ENCODE results near the gene TSPAN5. TPM values are rescaled to one million over a fixed set of nuclear protein-coding genes. Genes with fewer than 3 reads are reported as not detected.

Gene TSPAN5
- total and polyA plus RNA-seq, 2 of the 4 experiments (the other 2 are of a cell fraction) = 64.8 to 79.6 TPM

DNA sequence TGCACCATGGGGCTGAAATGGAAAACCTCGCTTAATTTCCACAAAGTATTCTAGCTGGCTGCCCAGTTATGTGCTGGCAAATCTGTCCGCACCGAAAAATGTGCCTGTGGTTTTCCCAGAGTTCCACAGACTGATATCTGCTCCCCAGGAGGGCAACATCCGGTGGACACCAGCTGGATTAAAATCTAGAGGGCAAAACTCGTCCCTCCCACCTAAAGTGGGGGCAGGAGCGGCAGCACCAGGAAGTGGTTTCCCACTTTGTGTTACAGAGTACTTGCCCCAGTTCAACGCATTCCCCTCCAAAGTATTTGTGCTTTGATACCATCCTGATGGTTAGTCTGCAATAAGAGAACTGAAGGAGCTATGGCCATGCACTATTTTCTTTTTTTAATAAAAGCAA, 187.6 kb downstream of the TSPAN5 start:
- Histone ChIP-seq H3K27ac (ENCODE audit: insufficient read depth, low read length) (no peak overlapping the region), H3K4me2 (ENCODE audit: low read depth, low read length) (no peak overlapping the region)

More for the DNA sequence above, 187.6 kb downstream of the TSPAN5 start:
- H3K56ac ChIP-seq (ENCODE audit: extremely low read depth, insufficient read depth, low read length) = no peak overlapping the region
- WGBS, 2 experiments (ENCODE audit: extremely low coverage in 2 of 2, insufficient read length in 1 of 2) = 92% methylated on average over 4 of the region's 7 CpGs; no CpG with 5 or more reads in 1 of the 2 experiments
- H3K9me1 ChIP-seq (ENCODE audit: insufficient read depth, low read length) = peaks cover 12% of the 10 kb centered on the region
- no TSS peak for BruUV-seq (replicated peaks)
- H3K9me3 ChIP-seq (ENCODE audit: control insufficient read depth, insufficient read depth, low read length) = no peaks in the 10 kb centered on the region
- no peak overlapping the region for H3K4ac ChIP-seq (ENCODE audit: low read depth, low read length)
- no peak overlapping the region for H4K91ac ChIP-seq (ENCODE audit: insufficient read depth, low read depth, low read length)
- H2BK15ac ChIP-seq (ENCODE audit: low read depth, low read length) = no peak overlapping the region
- CTCF ChIA-PET = interaction anchor here (0.7 kb wide), 1 partner anchor 24 kb away, joined by 3 read pairs; no protein-coding TSS in a partner anchor
- H3K36me3 ChIP-seq (ENCODE audit: control insufficient read depth, insufficient read depth, low read length) = peaks cover 23% of the 10 kb centered on the region
- no peak overlapping the region for H2AK5ac ChIP-seq (ENCODE audit: low read depth, low read length)
- no peaks in the 10 kb centered on the region for H4K20me1 ChIP-seq (ENCODE audit: insufficient read depth, low read length)
- peaks cover 0 to 20% of the 10 kb centered on the region in 2 experiments; a peak in 2 of 4 replicates for H3K79me1 ChIP-seq (ENCODE audit: low read depth in 1 of 2, low read length in 2 of 2)
- H3K9ac ChIP-seq (ENCODE audit: low read depth, low read length) = no peak overlapping the region
- POLR2A ChIA-PET (ENCODE audit: unreplicated experiment) = no interaction called here
- no peak overlapping the region for H2BK120ac ChIP-seq (ENCODE audit: low read depth, low read length)
- no peak overlapping the region for H3K14ac ChIP-seq (replicated peaks; ENCODE audit: low read depth, low read length)
- H3K4me3 ChIP-seq (ENCODE audit: insufficient read depth, low read depth, low read length) = no peak overlapping the region
- in situ Hi-C loops (cut with MboI; ENCODE audit: low sequenced_read_pairs) = loop anchor here (25.0 kb wide), 2 partner anchors 416 to 591 kb away; no protein-coding TSS in a partner anchor
- H2BK5ac ChIP-seq (ENCODE audit: low read depth, low read length, poor library complexity, severe bottlenecking) = no peak overlapping the region
- intact Hi-C loops (cut with micrococcal nuclease) = loop anchor here (1.0 kb wide), 1 partner anchor 457 kb away; no protein-coding TSS in a partner anchor
- no peak overlapping the region for H3K23ac ChIP-seq (ENCODE audit: low read depth, low read length)
- no peak overlapping the region for H3K18ac ChIP-seq (ENCODE audit: low read depth, low read length)
- dilution Hi-C loops (cut with HindIII; ENCODE audit: low sequenced_read_pairs, unreplicated experiment) = no loop called here
- ATAC-seq (ENCODE audit: low read depth) (no peak), DNase-seq (no peak)
- TF ChIP-seq RCOR1 (IDR thresholded peaks at IDR 0.05; ENCODE audit: insufficient replicate concordance, low read length) = no peak
- TF ChIP-seq CHD1 (IDR thresholded peaks at IDR 0.05; ENCODE audit: low read depth, low read length) = no peak
- no peak overlapping the region for H2BK20ac ChIP-seq (ENCODE audit: low read depth, low read length)
- no peak overlapping the region for H4K5ac ChIP-seq (ENCODE audit: low read depth, low read length)
- no peak overlapping the region for H4K8ac ChIP-seq (ENCODE audit: low read depth in 2 of 2, low read length in 2 of 2)
- H2AFZ ChIP-seq (replicated peaks; ENCODE audit: low read length, poor library complexity) = no peak overlapping the region
- no peaks in the 10 kb centered on the region for H3K27me3 ChIP-seq (ENCODE audit: control insufficient read depth, insufficient read depth, low read length)
- no peak overlapping the region for H2AK9ac ChIP-seq (replicated peaks; ENCODE audit: low read depth, low read length, poor library complexity)
- H3K4me1 ChIP-seq (ENCODE audit: control insufficient read depth, insufficient read depth, low read length) = peaks cover 10% of the 10 kb centered on the region

Data from IMR-90 (cell line).